GM21526 (cell line): ENCODE data around the gene SMARCAD1.

Experiments used
- ATAC-seq: cut with Tn5 transposase; IDR thresholded peaks from one replicate; pipeline ENCODE4 v1.9.1; 2021; ENCODE audit warnings: moderate library complexity; ENCODE audit not compliant: unreplicated experiment, low FRiP score

Gene SMARCAD1

GRCh38 chr4:94228493-94229216 is 21.0 kb downstream of the SMARCAD1 start:
- ATAC-seq: no peak

GRCh38 chr4:94232519-94232918 is 24.9 kb downstream of the SMARCAD1 start:
- ATAC-seq: no peak

GRCh38 chr4:94235825-94236224 is 28.2 kb downstream of the SMARCAD1 start:
- no peak for ATAC-seq

- ATAC-seq: no peak
Measured at GRCh38 chr4:94237271-94237670, 29.6 kb downstream of the SMARCAD1 start.

- no peak for ATAC-seq
Measured at GRCh38 chr4:94238160-94238559, 30.5 kb downstream of the SMARCAD1 start.

- no peak for ATAC-seq
Measured at GRCh38 chr4:94240384-94240783, 32.7 kb downstream of the SMARCAD1 start.

- no peak for ATAC-seq
Measured at GRCh38 chr4:94244087-94244828, 36.6 kb downstream of the SMARCAD1 start.

- no peak for ATAC-seq
Measured at GRCh38 chr4:94244829-94245185, 37.1 kb downstream of the SMARCAD1 start.

GRCh38 chr4:94251094-94251493 is 43.4 kb downstream of the SMARCAD1 start:
- no peak for ATAC-seq

- no peak for ATAC-seq
Measured at GRCh38 chr4:94253036-94253435, 45.4 kb downstream of the SMARCAD1 start.

GRCh38 chr4:94256144-94256783 is 48.6 kb downstream of the SMARCAD1 start:
- peak; percentile 61 for ATAC-seq

- ATAC-seq: no peak
Measured at GRCh38 chr4:94256828-94257227, 49.2 kb downstream of the SMARCAD1 start.

- no peak for ATAC-seq
Measured at GRCh38 chr4:94262163-94263016, 54.7 kb downstream of the SMARCAD1 start.

- ATAC-seq: no peak
Measured at GRCh38 chr4:94267037-94267436, 59.4 kb downstream of the SMARCAD1 start.

- no peak for ATAC-seq
Measured at GRCh38 chr4:94271248-94271647, 63.6 kb downstream of the SMARCAD1 start.

- no peak for ATAC-seq
Measured at GRCh38 chr4:94274912-94275311, 67.2 kb downstream of the SMARCAD1 start.

GRCh38 chr4:94276204-94276603 is 68.5 kb downstream of the SMARCAD1 start:
- no peak for ATAC-seq

GRCh38 chr4:94277534-94277933 is 69.9 kb downstream of the SMARCAD1 start:
- no peak for ATAC-seq

- no peak for ATAC-seq
Measured at GRCh38 chr4:94278781-94279180, 71.1 kb downstream of the SMARCAD1 start.

GRCh38 chr4:94284889-94285288 is 77.2 kb downstream of the SMARCAD1 start:
- no peak for ATAC-seq

- ATAC-seq: no peak
Measured at GRCh38 chr4:94285666-94286065, 78.0 kb downstream of the SMARCAD1 start.
